ENCODE data around the gene SCAMP5. TPM values are rescaled to one million over a fixed set of nuclear protein-coding genes. Genes with fewer than 3 reads are reported as not detected.

SCAMP5 gene
- total and polyA plus RNA-seq, 5 donors from 2014 or later: 0.20 to 1.3 (median 0.25) TPM; not detected in 2

DNA sequence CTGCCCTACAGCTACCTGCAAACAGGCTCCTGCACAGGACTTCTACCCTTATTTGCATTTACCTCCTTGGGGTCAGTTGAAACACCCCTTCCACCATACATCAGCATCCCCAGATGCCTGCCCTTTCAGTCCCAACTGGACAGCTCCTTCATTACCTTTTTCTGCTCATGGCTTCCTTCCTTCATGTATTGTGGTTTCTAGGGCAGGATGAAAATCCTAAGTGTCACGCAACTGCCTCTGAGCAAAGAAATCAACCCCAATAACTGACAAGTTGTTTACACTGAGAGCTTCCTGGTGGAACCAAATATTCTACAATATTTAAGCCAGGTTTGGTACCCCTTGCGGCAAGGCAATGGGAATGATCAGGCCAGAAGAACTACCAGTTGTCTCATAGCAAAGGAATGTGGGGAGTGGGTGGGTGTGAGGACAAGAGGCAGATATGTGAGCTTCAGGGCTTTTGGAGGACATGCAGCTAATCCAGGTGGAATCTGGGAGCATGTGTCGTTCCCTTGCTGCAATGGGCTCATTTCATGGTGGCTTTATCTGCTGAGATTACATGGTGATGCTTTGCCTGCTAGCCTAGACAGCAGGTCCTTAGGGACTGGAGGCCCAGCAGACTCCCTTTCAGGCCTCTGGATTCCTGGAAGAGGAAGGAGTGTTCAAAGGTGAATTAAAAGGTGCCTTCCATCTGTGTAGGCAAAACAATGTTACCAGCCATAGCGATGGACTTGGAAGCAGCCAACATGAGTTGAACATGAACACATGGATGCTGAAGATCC lies 63.0 kb downstream of the SCAMP5 start:
- Histone ChIP-seq H3K27ac (ENCODE audit: insufficient read depth, low read length, poor library complexity, severe bottlenecking) (no peak overlapping the region), H3K4me1 (ENCODE audit: control insufficient read depth, insufficient read depth, low read length, poor library complexity, severe bottlenecking) (no peaks in the 10 kb centered on the region), H3K36me3 (ENCODE audit: control insufficient read depth, insufficient read depth, low read length) (no peaks in the 10 kb centered on the region), H3K27me3 (ENCODE audit: control insufficient read depth, insufficient read depth, low read length) (no peaks in the 10 kb centered on the region), H3K9me3 (ENCODE audit: control insufficient read depth in 2 of 2, low read length in 2 of 2) (no peaks in the 10 kb centered on the region), H3K4me3 (ENCODE audit: low read depth, low read length) (no peak overlapping the region)
- ATAC-seq (ENCODE audit: low read depth in 2 of 2) (no peak), DNase-seq (no peak)
- no peaks in the 10 kb centered on the region for H3K27me3 Mint-ChIP-seq
- H3K9me3 Mint-ChIP-seq: peaks cover 0 to 2% (median 0%) of the 10 kb centered on the region in 7 donors
- H3K4me3 Mint-ChIP-seq: no peak overlapping the region
- peaks cover 0 to 10% (median 2%) of the 10 kb centered on the region in 4 donors for H3K4me1 Mint-ChIP-seq
- H3K27ac Mint-ChIP-seq: peak overlapping the region in 1 of 3 donors; percentile 40
- peaks cover 5% of the 10 kb centered on the region for H3K36me3 Mint-ChIP-seq

DNA sequence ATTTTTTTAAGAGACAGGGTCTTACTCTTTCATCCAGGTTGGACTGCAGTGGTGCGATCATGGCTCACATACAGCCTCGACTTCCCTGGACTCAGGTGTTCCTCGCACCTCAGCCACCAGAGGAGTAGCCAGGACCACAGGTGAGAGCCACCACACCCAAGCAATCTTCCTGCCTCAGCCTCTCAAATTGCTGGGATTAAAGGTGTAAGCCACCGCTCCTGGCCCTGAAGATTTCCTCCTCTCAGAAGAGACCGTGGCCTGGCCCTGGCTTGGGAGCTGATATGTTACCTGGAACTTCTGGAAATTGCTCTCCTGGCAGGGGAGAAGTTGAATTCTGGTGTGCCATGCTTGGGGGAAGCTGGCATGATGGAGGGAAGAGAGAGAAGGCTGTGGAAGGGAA lies 64.2 kb downstream of the SCAMP5 start:
- Mint-ChIP-seq H3K36me3 (peaks cover 5% of the 10 kb centered on the region), H3K4me3 (no peak overlapping the region), H3K4me1 (peaks cover 0 to 7% (median 3%) of the 10 kb centered on the region in 4 donors), H3K9me3 (peaks cover 0 to 2% (median 0%) of the 10 kb centered on the region in 7 donors), H3K27ac (no peak overlapping the region), H3K27me3 (no peaks in the 10 kb centered on the region)
- H3K27ac ChIP-seq (ENCODE audit: insufficient read depth, low read length, poor library complexity, severe bottlenecking): no peak overlapping the region
- ATAC-seq (ENCODE audit: low read depth in 2 of 2) (no peak), DNase-seq (no peak)
- H3K27me3 ChIP-seq (ENCODE audit: control insufficient read depth, insufficient read depth, low read length): no peaks in the 10 kb centered on the region
- H3K4me1 ChIP-seq (ENCODE audit: control insufficient read depth, insufficient read depth, low read length, poor library complexity, severe bottlenecking): no peaks in the 10 kb centered on the region
- H3K4me3 ChIP-seq (ENCODE audit: low read depth, low read length): no peak overlapping the region
- H3K9me3 ChIP-seq (ENCODE audit: control insufficient read depth in 2 of 2, low read length in 2 of 2): no peaks in the 10 kb centered on the region
- H3K36me3 ChIP-seq (ENCODE audit: control insufficient read depth, insufficient read depth, low read length): no peaks in the 10 kb centered on the region

DNA sequence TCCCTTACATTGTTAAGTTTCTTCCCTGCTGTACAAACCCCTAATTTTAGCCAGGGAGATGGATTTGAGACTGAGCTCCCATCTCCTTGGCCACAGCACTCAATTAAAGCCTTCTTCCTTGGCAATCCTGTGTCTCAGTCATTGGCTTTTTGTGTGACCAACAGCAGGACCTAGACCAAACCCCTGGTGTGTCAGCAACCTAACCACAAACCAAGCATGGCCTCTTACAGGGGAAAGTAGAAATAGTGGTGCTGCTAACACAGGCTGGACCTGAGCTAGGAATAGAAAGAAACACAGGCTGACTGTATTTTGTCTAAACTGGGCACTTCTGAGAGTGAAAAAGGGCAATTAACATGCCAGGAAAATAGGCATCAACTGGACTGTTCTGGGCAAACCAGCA lies 65.9 kb downstream of the SCAMP5 start:
- no peak overlapping the region for H3K4me3 Mint-ChIP-seq
- DNase-seq (no peak), ATAC-seq (ENCODE audit: low read depth in 2 of 2) (peak; percentile 34 to 40)
- H3K4me1 Mint-ChIP-seq: peaks cover 10 to 16% (median 13%) of the 10 kb centered on the region in 4 donors
- H3K27ac Mint-ChIP-seq: no peak overlapping the region
- no peaks in the 10 kb centered on the region for H3K9me3 Mint-ChIP-seq
- no peaks in the 10 kb centered on the region for H3K27me3 ChIP-seq (ENCODE audit: control insufficient read depth, insufficient read depth, low read length)
- no peak overlapping the region for H3K27ac ChIP-seq (ENCODE audit: insufficient read depth, low read length, poor library complexity, severe bottlenecking)
- no peaks in the 10 kb centered on the region for H3K27me3 Mint-ChIP-seq
- H3K9me3 ChIP-seq (ENCODE audit: control insufficient read depth in 2 of 2, low read length in 2 of 2): no peaks in the 10 kb centered on the region
- H3K36me3 Mint-ChIP-seq: peaks cover under 1% of the 10 kb centered on the region
- H3K4me1 ChIP-seq (ENCODE audit: control insufficient read depth, insufficient read depth, low read length, poor library complexity, severe bottlenecking): peaks cover 14% of the 10 kb centered on the region
- H3K36me3 ChIP-seq (ENCODE audit: control insufficient read depth, insufficient read depth, low read length): no peaks in the 10 kb centered on the region
- H3K4me3 ChIP-seq (ENCODE audit: low read depth, low read length): no peak overlapping the region

DNA sequence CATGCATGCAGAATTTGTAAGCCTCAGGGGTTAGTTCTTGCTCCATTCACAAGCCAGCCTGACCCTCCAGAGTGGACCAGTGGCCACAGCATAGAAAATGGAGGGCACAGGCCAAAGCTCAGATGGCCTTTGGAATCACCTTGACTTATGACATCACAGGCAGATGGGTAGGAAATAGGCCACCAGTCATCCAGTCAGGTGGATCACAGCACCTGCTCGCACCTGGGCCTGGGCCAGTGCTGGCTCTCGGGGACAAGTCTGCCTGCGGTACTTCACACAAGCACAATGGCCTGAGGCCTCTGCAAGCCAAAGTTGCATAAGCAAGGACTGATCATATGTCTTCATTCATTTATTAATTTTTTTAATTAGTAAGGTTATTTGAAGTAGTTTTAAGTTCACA lies 67.3 kb downstream of the SCAMP5 start:
- H3K36me3 ChIP-seq (ENCODE audit: control insufficient read depth, insufficient read depth, low read length): no peaks in the 10 kb centered on the region
- peaks cover 27% of the 10 kb centered on the region for H3K4me1 ChIP-seq (ENCODE audit: control insufficient read depth, insufficient read depth, low read length, poor library complexity, severe bottlenecking)
- H3K4me3 ChIP-seq (ENCODE audit: low read depth, low read length): no peak overlapping the region
- ATAC-seq (ENCODE audit: low read depth in 2 of 2) (no peak), DNase-seq (no peak)
- peaks cover 5% of the 10 kb centered on the region for H3K36me3 Mint-ChIP-seq
- H3K27ac Mint-ChIP-seq: no peak overlapping the region
- H3K9me3 Mint-ChIP-seq: no peaks in the 10 kb centered on the region
- no peak overlapping the region for H3K27ac ChIP-seq (ENCODE audit: insufficient read depth, low read length, poor library complexity, severe bottlenecking)
- H3K4me1 Mint-ChIP-seq: peaks cover 17 to 30% (median 27%) of the 10 kb centered on the region in 4 donors
- no peaks in the 10 kb centered on the region for H3K9me3 ChIP-seq (ENCODE audit: control insufficient read depth in 2 of 2, low read length in 2 of 2)
- H3K27me3 ChIP-seq (ENCODE audit: control insufficient read depth, insufficient read depth, low read length): no peaks in the 10 kb centered on the region
- H3K27me3 Mint-ChIP-seq: no peaks in the 10 kb centered on the region
- H3K4me3 Mint-ChIP-seq: no peak overlapping the region

- peaks cover 17 to 31% (median 29%) of the 10 kb centered on the region in 4 donors for H3K4me1 Mint-ChIP-seq
- ATAC-seq (ENCODE audit: low read depth in 2 of 2) (no peak), DNase-seq (no peak)
- H3K27me3 Mint-ChIP-seq: no peaks in the 10 kb centered on the region
- peak overlapping the region in 1 of 3 donors; percentile 63 for H3K27ac Mint-ChIP-seq
- no peak overlapping the region for H3K4me3 Mint-ChIP-seq
- peaks cover 5% of the 10 kb centered on the region for H3K36me3 Mint-ChIP-seq
- Histone ChIP-seq H3K4me3 (ENCODE audit: low read depth, low read length) (no peak overlapping the region), H3K27ac (ENCODE audit: insufficient read depth, low read length, poor library complexity, severe bottlenecking) (no peak overlapping the region), H3K36me3 (ENCODE audit: control insufficient read depth, insufficient read depth, low read length) (no peaks in the 10 kb centered on the region), H3K9me3 (ENCODE audit: control insufficient read depth in 2 of 2, low read length in 2 of 2) (no peaks in the 10 kb centered on the region), H3K4me1 (ENCODE audit: control insufficient read depth, insufficient read depth, low read length, poor library complexity, severe bottlenecking) (peaks cover 31% of the 10 kb centered on the region), H3K27me3 (ENCODE audit: control insufficient read depth, insufficient read depth, low read length) (no peaks in the 10 kb centered on the region)
- no peaks in the 10 kb centered on the region for H3K9me3 Mint-ChIP-seq
Observed at GRCh38 chr15:75063338-75063737, 68.0 kb downstream of the SCAMP5 start.

- ATAC-seq (ENCODE audit: low read depth in 2 of 2) (no peak), DNase-seq (no peak)
- Histone ChIP-seq H3K4me3 (ENCODE audit: low read depth, low read length) (no peak overlapping the region), H3K27me3 (ENCODE audit: control insufficient read depth, insufficient read depth, low read length) (no peaks in the 10 kb centered on the region), H3K9me3 (ENCODE audit: control insufficient read depth in 2 of 2, low read length in 2 of 2) (no peaks in the 10 kb centered on the region), H3K27ac (ENCODE audit: insufficient read depth, low read length, poor library complexity, severe bottlenecking) (no peak overlapping the region), H3K36me3 (ENCODE audit: control insufficient read depth, insufficient read depth, low read length) (no peaks in the 10 kb centered on the region), H3K4me1 (ENCODE audit: control insufficient read depth, insufficient read depth, low read length, poor library complexity, severe bottlenecking) (peaks cover 31% of the 10 kb centered on the region)
- no peaks in the 10 kb centered on the region for H3K27me3 Mint-ChIP-seq
- peaks cover 5% of the 10 kb centered on the region for H3K36me3 Mint-ChIP-seq
- H3K9me3 Mint-ChIP-seq: no peaks in the 10 kb centered on the region
- peak overlapping the region in 2 of 3 donors; percentile 2 to 87 for H3K27ac Mint-ChIP-seq
- no peak overlapping the region for H3K4me3 Mint-ChIP-seq
- peaks cover 17 to 35% (median 30%) of the 10 kb centered on the region in 4 donors for H3K4me1 Mint-ChIP-seq
Observed at GRCh38 chr15:75063889-75064288, 68.5 kb downstream of the SCAMP5 start.

- H3K27me3 Mint-ChIP-seq: no peaks in the 10 kb centered on the region
- H3K9me3 ChIP-seq (ENCODE audit: control insufficient read depth in 2 of 2, low read length in 2 of 2): no peaks in the 10 kb centered on the region
- ATAC-seq (ENCODE audit: low read depth in 2 of 2) (no peak), DNase-seq (no peak)
- H3K36me3 ChIP-seq (ENCODE audit: control insufficient read depth, insufficient read depth, low read length): no peaks in the 10 kb centered on the region
- no peaks in the 10 kb centered on the region for H3K27me3 ChIP-seq (ENCODE audit: control insufficient read depth, insufficient read depth, low read length)
- peaks cover 17 to 39% (median 35%) of the 10 kb centered on the region in 4 donors for H3K4me1 Mint-ChIP-seq
- peaks cover 0 to 3% (median 0%) of the 10 kb centered on the region in 7 donors for H3K9me3 Mint-ChIP-seq
- peak overlapping the region in 2 of 4 donors; percentile 68 to 83 for H3K4me3 Mint-ChIP-seq
- H3K27ac Mint-ChIP-seq: peak overlapping the region in 1 of 3 donors; percentile 84
- H3K27ac ChIP-seq (ENCODE audit: insufficient read depth, low read length, poor library complexity, severe bottlenecking): no peak overlapping the region
- no peak overlapping the region for H3K4me3 ChIP-seq (ENCODE audit: low read depth, low read length)
- peaks cover 5% of the 10 kb centered on the region for H3K36me3 Mint-ChIP-seq
- H3K4me1 ChIP-seq (ENCODE audit: control insufficient read depth, insufficient read depth, low read length, poor library complexity, severe bottlenecking): peaks cover 37% of the 10 kb centered on the region
Observed at GRCh38 chr15:75064846-75065245, 69.5 kb downstream of the SCAMP5 start.

- no peak overlapping the region for H3K4me3 ChIP-seq (ENCODE audit: low read depth, low read length)
- no peaks in the 10 kb centered on the region for H3K27me3 Mint-ChIP-seq
- H3K4me1 Mint-ChIP-seq: peaks cover 17 to 39% (median 35%) of the 10 kb centered on the region in 4 donors
- H3K27ac Mint-ChIP-seq: peak overlapping the region in 2 of 3 donors; percentile 12 to 84
- no peak overlapping the region for H3K27ac ChIP-seq (ENCODE audit: insufficient read depth, low read length, poor library complexity, severe bottlenecking)
- H3K9me3 Mint-ChIP-seq: peaks cover 0 to 3% (median 0%) of the 10 kb centered on the region in 7 donors
- no peaks in the 10 kb centered on the region for H3K36me3 ChIP-seq (ENCODE audit: control insufficient read depth, insufficient read depth, low read length)
- DNase-seq (peak in 1 of 3 donors; percentile 53), ATAC-seq (ENCODE audit: low read depth in 2 of 2) (no peak)
- H3K4me3 Mint-ChIP-seq: peak overlapping the region; percentile 5 to 83 (median 52)
- H3K27me3 ChIP-seq (ENCODE audit: control insufficient read depth, insufficient read depth, low read length): no peaks in the 10 kb centered on the region
- H3K4me1 ChIP-seq (ENCODE audit: control insufficient read depth, insufficient read depth, low read length, poor library complexity, severe bottlenecking): peaks cover 37% of the 10 kb centered on the region
- H3K36me3 Mint-ChIP-seq: peaks cover 5% of the 10 kb centered on the region
- no peaks in the 10 kb centered on the region for H3K9me3 ChIP-seq (ENCODE audit: control insufficient read depth in 2 of 2, low read length in 2 of 2)
Observed at GRCh38 chr15:75065467-75065850, 70.1 kb downstream of the SCAMP5 start.
